ENCODE data around the gene LAMA2.

GRCh38 chr6:129493354-129493902, 610.5 kb downstream of the LAMA2 start:
- TF ChIP-seq, protein P1, sequence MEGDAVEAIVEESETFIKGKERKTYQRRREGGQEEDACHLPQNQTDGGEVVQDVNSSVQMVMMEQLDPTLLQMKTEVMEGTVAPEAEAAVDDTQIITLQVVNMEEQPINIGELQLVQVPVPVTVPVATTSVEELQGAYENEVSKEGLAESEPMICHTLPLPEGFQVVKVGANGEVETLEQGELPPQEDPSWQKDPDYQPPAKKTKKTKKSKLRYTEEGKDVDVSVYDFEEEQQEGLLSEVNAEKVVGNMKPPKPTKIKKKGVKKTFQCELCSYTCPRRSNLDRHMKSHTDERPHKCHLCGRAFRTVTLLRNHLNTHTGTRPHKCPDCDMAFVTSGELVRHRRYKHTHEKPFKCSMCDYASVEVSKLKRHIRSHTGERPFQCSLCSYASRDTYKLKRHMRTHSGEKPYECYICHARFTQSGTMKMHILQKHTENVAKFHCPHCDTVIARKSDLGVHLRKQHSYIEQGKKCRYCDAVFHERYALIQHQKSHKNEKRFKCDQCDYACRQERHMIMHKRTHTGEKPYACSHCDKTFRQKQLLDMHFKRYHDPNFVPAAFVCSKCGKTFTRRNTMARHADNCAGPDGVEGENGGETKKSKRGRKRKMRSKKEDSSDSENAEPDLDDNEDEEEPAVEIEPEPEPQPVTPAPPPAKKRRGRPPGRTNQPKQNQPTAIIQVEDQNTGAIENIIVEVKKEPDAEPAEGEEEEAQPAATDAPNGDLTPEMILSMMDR (IDR thresholded peaks at IDR 0.05), result no peak
- TF ChIP-seq EP300 (IDR thresholded peaks at IDR 0.05) (no peak), POLR2A (IDR thresholded peaks at IDR 0.05) (no peak)

All from sigmoid colon (tissue), 4 donors.